HG02571 (cell line): Measurements from ENCODE around the gene ST8SIA5.
"Not testable (repeated sequence)": the region's sequence is repeated elsewhere in the genome, so short reads cannot be mapped to it uniquely, and the experiment has no call there.

ENCODE experiments used
- ATAC-seq: cut with Tn5 transposase; IDR thresholded peaks from one replicate; pipeline ENCODE4 v1.9.1; 2021; ENCODE audit warnings: mild to moderate bottlenecking, moderate library complexity; ENCODE audit not compliant: unreplicated experiment

The ST8SIA5 gene

GRCh38 chr18:46756559-46757201, at the start of gene ST8SIA5:
Gene ST8SIA5 (minus strand): TSS chr18:46757053. CDS start chr18:46756508, 545 bp downstream.
- ATAC-seq = no peak

GRCh38 chr18:46795945-46796344, 39.1 kb upstream of the ST8SIA5 start:
- not testable (repeated sequence) for ATAC-seq

- no peak for ATAC-seq
Observed at GRCh38 chr18:46794607-46795006, 37.8 kb upstream of the ST8SIA5 start.

GRCh38 chr18:46793565-46793964, 36.7 kb upstream of the ST8SIA5 start:
- no peak for ATAC-seq

- ATAC-seq = no peak
Observed at GRCh38 chr18:46789088-46789487, 32.2 kb upstream of the ST8SIA5 start.

GRCh38 chr18:46787674-46788073, 30.8 kb upstream of the ST8SIA5 start:
- ATAC-seq = no peak

- ATAC-seq = no peak
Observed at GRCh38 chr18:46772357-46772756, 15.5 kb upstream of the ST8SIA5 start.

- no peak for ATAC-seq
Observed at GRCh38 chr18:46771141-46771540, 14.3 kb upstream of the ST8SIA5 start.

GRCh38 chr18:46770708-46771107, 13.9 kb upstream of the ST8SIA5 start:
- no peak for ATAC-seq

GRCh38 chr18:46768166-46768921, 11.5 kb upstream of the ST8SIA5 start:
- ATAC-seq = no peak

GRCh38 chr18:46767217-46767616, 10.4 kb upstream of the ST8SIA5 start:
- ATAC-seq = no peak

GRCh38 chr18:46764586-46764985, 7.7 kb upstream of the ST8SIA5 start:
- ATAC-seq = no peak

GRCh38 chr18:46761059-46761769, 4.4 kb upstream of the ST8SIA5 start:
- ATAC-seq = no peak

GRCh38 chr18:46759890-46760289, 3.0 kb upstream of the ST8SIA5 start:
- no peak for ATAC-seq

GRCh38 chr18:46756025-46756558, 761 bp downstream of the ST8SIA5 start:
- ATAC-seq = no peak

- ATAC-seq = no peak
Observed at GRCh38 chr18:46755315-46756024, 1.4 kb downstream of the ST8SIA5 start.

GRCh38 chr18:46754661-46755292, 2.1 kb downstream of the ST8SIA5 start:
- ATAC-seq = no peak

GRCh38 chr18:46754188-46754587, 2.7 kb downstream of the ST8SIA5 start:
- peak; percentile 64 for ATAC-seq

- ATAC-seq = no peak
Observed at GRCh38 chr18:46751882-46752281, 5.0 kb downstream of the ST8SIA5 start.

- no peak for ATAC-seq
Observed at GRCh38 chr18:46750626-46751025, 6.2 kb downstream of the ST8SIA5 start.
